BLaER1 (cell line): ENCODE results near the gene SMYD4.
A peak's percentile ranks its signal among the peaks of the same experiment; 100 is the strongest.

Experiments
- H3K27ac ChIP-seq: shearing (Covaris generic); formaldehyde crosslinking; 2 replicates; pipeline ENCODE4 v1.8.1; 2022
- H3K27me3 ChIP-seq: shearing (Covaris generic); formaldehyde crosslinking; 2 replicates; pipeline ENCODE4 v1.8.1; 2022
- H3K36me3 ChIP-seq: shearing (Covaris generic); formaldehyde crosslinking; 2 replicates; pipeline ENCODE4 v1.8.1; 2022
- H3K4me1 ChIP-seq: shearing (Covaris generic); formaldehyde crosslinking; 2 replicates; pipeline ENCODE4 v1.8.1; 2022
- H3K4me2 ChIP-seq: shearing (Covaris generic); formaldehyde crosslinking; 2 replicates; pipeline ENCODE4 v1.8.1; 2022
- H3K4me3 ChIP-seq: shearing (Covaris generic); formaldehyde crosslinking; 2 replicates; pipeline ENCODE4 v1.8.1; 2022
- H3K9ac ChIP-seq: shearing (Covaris generic); formaldehyde crosslinking; 2 replicates; pipeline ENCODE4 v1.8.1; 2022
- H3K9me3 ChIP-seq: shearing (Covaris generic); formaldehyde crosslinking; 2 replicates; pipeline ENCODE4 v1.8.1; 2022
- H4K20me1 ChIP-seq: shearing (Covaris generic); formaldehyde crosslinking; 2 replicates; pipeline ENCODE4 v1.8.1; 2022
- Cebpa-rat ChIP-seq: shearing (Covaris generic); IDR thresholded peaks from 2 replicates; pipeline ENCODE4 v1.8.1; 2022

SMYD4 gene

GRCh38 chr17:1758807-1759206 is 70.9 kb downstream of the SMYD4 start:
- no peaks in the 10 kb centered on the region for H4K20me1 ChIP-seq
- no peak overlapping the region for H3K9ac ChIP-seq
- no peak overlapping the region for H3K27ac ChIP-seq
- H3K4me1 ChIP-seq: peaks cover 49% of the 10 kb centered on the region
- no peaks in the 10 kb centered on the region for H3K36me3 ChIP-seq
- no peaks in the 10 kb centered on the region for H3K9me3 ChIP-seq
- H3K4me3 ChIP-seq: no peak overlapping the region
- H3K4me2 ChIP-seq: no peak overlapping the region
- no peak for TF ChIP-seq Cebpa-rat
- 0 out of 2 replicates have a peak, but pooled peaks cover 3% of the 10 kb centered on the region for H3K27me3 ChIP-seq

GRCh38 chr17:1755827-1756262 is 73.9 kb downstream of the SMYD4 start:
- no peak for TF ChIP-seq Cebpa-rat
- Histone ChIP-seq H3K36me3 (no peaks in the 10 kb centered on the region), H3K4me3 (no peak overlapping the region), H4K20me1 (no peaks in the 10 kb centered on the region), H3K9ac (peak overlapping the region; percentile 64; the same call in 1 of the 2 replicates), H3K9me3 (no peaks in the 10 kb centered on the region), H3K27ac (peak overlapping the region; percentile 71), H3K4me1 (peaks cover 41% of the 10 kb centered on the region), H3K4me2 (peak overlapping the region; percentile 78), H3K27me3 (0 out of 2 replicates have a peak, but pooled peaks cover 3% of the 10 kb centered on the region)

GRCh38 chr17:1755252-1755826 is 74.4 kb downstream of the SMYD4 start:
- H4K20me1 ChIP-seq: no peaks in the 10 kb centered on the region
- no peaks in the 10 kb centered on the region for H3K9me3 ChIP-seq
- peak overlapping the region; percentile 78 for H3K4me2 ChIP-seq
- no peak overlapping the region for H3K4me3 ChIP-seq
- peak overlapping the region; percentile 71 for H3K27ac ChIP-seq
- no peak for TF ChIP-seq Cebpa-rat
- peak overlapping the region; percentile 64 for H3K9ac ChIP-seq
- H3K27me3 ChIP-seq: 0 out of 2 replicates have a peak, but pooled peaks cover 3% of the 10 kb centered on the region
- H3K36me3 ChIP-seq: no peaks in the 10 kb centered on the region
- peaks cover 42% of the 10 kb centered on the region for H3K4me1 ChIP-seq

GRCh38 chr17:1754430-1755112 is 75.1 kb downstream of the SMYD4 start:
- Histone ChIP-seq H3K27me3 (0 out of 2 replicates have a peak, but pooled peaks cover 3% of the 10 kb centered on the region), H3K9me3 (no peaks in the 10 kb centered on the region), H3K4me3 (no peak overlapping the region), H3K36me3 (no peaks in the 10 kb centered on the region), H3K27ac (peak overlapping the region; percentile 71; the same call in 1 of the 2 replicates), H3K9ac (peak overlapping the region; percentile 64; the same call in 1 of the 2 replicates), H4K20me1 (no peaks in the 10 kb centered on the region), H3K4me1 (peaks cover 42% of the 10 kb centered on the region), H3K4me2 (peak overlapping the region; percentile 78)
- TF ChIP-seq Cebpa-rat: no peak

- Histone ChIP-seq H3K27ac (no peak overlapping the region), H3K27me3 (0 out of 2 replicates have a peak, but pooled peaks cover 3% of the 10 kb centered on the region), H3K4me1 (peaks cover 42% of the 10 kb centered on the region), H3K4me3 (no peak overlapping the region), H3K9me3 (no peaks in the 10 kb centered on the region), H4K20me1 (no peaks in the 10 kb centered on the region), H3K4me2 (no peak overlapping the region), H3K9ac (no peak overlapping the region), H3K36me3 (no peaks in the 10 kb centered on the region)
- no peak for TF ChIP-seq Cebpa-rat
These were observed 75.8 kb downstream of the SMYD4 start for GRCh38 chr17:1753767-1754429.

- Histone ChIP-seq H3K4me2 (peak overlapping the region; percentile 37), H3K36me3 (no peaks in the 10 kb centered on the region), H3K4me3 (no peak overlapping the region), H3K9ac (no peak overlapping the region), H4K20me1 (no peaks in the 10 kb centered on the region), H3K4me1 (peaks cover 42% of the 10 kb centered on the region), H3K27me3 (no peaks in the 10 kb centered on the region), H3K9me3 (no peaks in the 10 kb centered on the region), H3K27ac (peak overlapping the region; percentile 3)
- TF ChIP-seq Cebpa-rat: no peak
These were observed 77.1 kb downstream of the SMYD4 start for GRCh38 chr17:1752425-1753262.

GRCh38 chr17:1750628-1751027 is 79.1 kb downstream of the SMYD4 start:
- TF ChIP-seq Cebpa-rat: no peak
- Histone ChIP-seq H3K4me2 (no peak overlapping the region), H3K27me3 (no peaks in the 10 kb centered on the region), H4K20me1 (no peaks in the 10 kb centered on the region), H3K4me1 (peaks cover 33% of the 10 kb centered on the region), H3K9ac (no peak overlapping the region), H3K36me3 (no peaks in the 10 kb centered on the region), H3K4me3 (no peak overlapping the region), H3K9me3 (no peaks in the 10 kb centered on the region), H3K27ac (no peak overlapping the region)

- TF ChIP-seq Cebpa-rat: no peak
- Histone ChIP-seq H4K20me1 (no peaks in the 10 kb centered on the region), H3K27me3 (no peaks in the 10 kb centered on the region), H3K9ac (no peak overlapping the region), H3K27ac (no peak overlapping the region), H3K4me2 (no peak overlapping the region), H3K4me1 (peaks cover 17% of the 10 kb centered on the region), H3K36me3 (no peaks in the 10 kb centered on the region), H3K4me3 (no peak overlapping the region), H3K9me3 (no peaks in the 10 kb centered on the region)
These were observed 82.6 kb downstream of the SMYD4 start for GRCh38 chr17:1746975-1747543.

GRCh38 chr17:1745513-1746020 is 84.1 kb downstream of the SMYD4 start:
- Histone ChIP-seq H3K27ac (no peak overlapping the region), H3K27me3 (no peaks in the 10 kb centered on the region), H4K20me1 (no peaks in the 10 kb centered on the region), H3K9me3 (no peaks in the 10 kb centered on the region), H3K9ac (no peak overlapping the region), H3K4me1 (peaks cover 4% of the 10 kb centered on the region; the same call in 1 of the 2 replicates), H3K4me3 (no peak overlapping the region), H3K4me2 (no peak overlapping the region), H3K36me3 (no peaks in the 10 kb centered on the region)
- no peak for TF ChIP-seq Cebpa-rat
